HepG2 (cell line): Measurements from ENCODE around the gene POLR3E.

ENCODE experiments used
- NFE2L1 ChIP-seq: sonication (generic); formaldehyde crosslinking; IDR thresholded peaks from 2 replicates; pipeline ENCODE4 v1.4.0; 2020; ENCODE audit warnings: missing genetic modification reagents, mild to moderate bottlenecking, borderline replicate concordance
- TF ChIP-seq, protein P1 (sequence below): sonication (generic); formaldehyde crosslinking; IDR thresholded peaks from 2 replicates; pipeline ENCODE4 v1.4.0; 2020; ENCODE audit warnings: missing genetic modification reagents, borderline replicate concordance

DNA sequence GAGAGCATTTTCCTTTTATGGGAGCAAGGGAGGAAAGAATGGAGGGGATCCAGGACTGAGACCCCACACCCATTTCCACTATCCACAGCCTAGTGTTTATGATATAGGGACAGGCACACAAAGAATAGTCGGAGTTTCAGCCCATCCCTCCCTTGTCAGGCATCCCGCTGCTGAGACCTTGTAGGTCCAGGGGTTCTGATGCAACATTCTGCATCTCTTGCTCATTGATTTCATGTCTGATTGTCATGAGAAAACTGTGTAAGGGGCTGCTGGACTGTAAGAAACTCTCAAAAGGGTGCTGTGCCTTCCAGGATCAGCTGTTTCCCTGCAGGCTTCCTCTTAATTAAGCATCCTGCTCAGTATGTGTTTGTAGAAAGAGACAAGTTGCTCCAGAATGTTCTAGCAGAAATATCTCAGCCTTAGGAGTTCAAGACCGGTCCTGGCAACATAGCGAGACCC is 5.3 kb upstream of the POLR3E start:
- no peak for TF ChIP-seq NFE2L1 (CRISPR knock-in tag)
- TF ChIP-seq, protein P1, sequence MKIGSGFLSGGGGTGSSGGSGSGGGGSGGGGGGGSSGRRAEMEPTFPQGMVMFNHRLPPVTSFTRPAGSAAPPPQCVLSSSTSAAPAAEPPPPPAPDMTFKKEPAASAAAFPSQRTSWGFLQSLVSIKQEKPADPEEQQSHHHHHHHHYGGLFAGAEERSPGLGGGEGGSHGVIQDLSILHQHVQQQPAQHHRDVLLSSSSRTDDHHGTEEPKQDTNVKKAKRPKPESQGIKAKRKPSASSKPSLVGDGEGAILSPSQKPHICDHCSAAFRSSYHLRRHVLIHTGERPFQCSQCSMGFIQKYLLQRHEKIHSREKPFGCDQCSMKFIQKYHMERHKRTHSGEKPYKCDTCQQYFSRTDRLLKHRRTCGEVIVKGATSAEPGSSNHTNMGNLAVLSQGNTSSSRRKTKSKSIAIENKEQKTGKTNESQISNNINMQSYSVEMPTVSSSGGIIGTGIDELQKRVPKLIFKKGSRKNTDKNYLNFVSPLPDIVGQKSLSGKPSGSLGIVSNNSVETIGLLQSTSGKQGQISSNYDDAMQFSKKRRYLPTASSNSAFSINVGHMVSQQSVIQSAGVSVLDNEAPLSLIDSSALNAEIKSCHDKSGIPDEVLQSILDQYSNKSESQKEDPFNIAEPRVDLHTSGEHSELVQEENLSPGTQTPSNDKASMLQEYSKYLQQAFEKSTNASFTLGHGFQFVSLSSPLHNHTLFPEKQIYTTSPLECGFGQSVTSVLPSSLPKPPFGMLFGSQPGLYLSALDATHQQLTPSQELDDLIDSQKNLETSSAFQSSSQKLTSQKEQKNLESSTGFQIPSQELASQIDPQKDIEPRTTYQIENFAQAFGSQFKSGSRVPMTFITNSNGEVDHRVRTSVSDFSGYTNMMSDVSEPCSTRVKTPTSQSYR (CRISPR knock-in tag): no peak
